Small intestine (tissue), 7 donors: ENCODE data around the gene ZNF23. TPM values are rescaled to one million over a fixed set of nuclear protein-coding genes. Genes with fewer than 3 reads are reported as not detected.

Experiments used
- DNase-seq, 2 donors: peaks; one replicate each; pipeline versions ENCODE4 v3.0.0 to v3.0.0-alpha.2; 2013
- FAIRE-seq: peaks from 2 replicates; lab custom pipeline; 2012; peaks lifted over from hg19 to GRCh38; lab: Jason Lieb, UNC
- H3K27ac ChIP-seq, 3 donors: one replicate each; pipeline ENCODE4 v1.5.1; 2013; ENCODE audit warnings: low read length in 2 of 3, mild to moderate bottlenecking in 2 of 3, control low read depth in 1 of 3, inconsistent platforms in 1 of 3, low read depth in 1 of 3, moderate library complexity in 1 of 3
- H3K27me3 ChIP-seq, 3 donors: one replicate each; pipeline ENCODE4 v1.6.1; 2013; ENCODE audit warnings: low read length in 3 of 3, inconsistent platforms in 1 of 3; ENCODE audit not compliant: control insufficient read depth in 3 of 3, insufficient read depth in 3 of 3
- H3K36me3 ChIP-seq, 3 donors: one replicate each; pipeline ENCODE4 v1.6.1; 2013; ENCODE audit warnings: low read length in 3 of 3, inconsistent platforms in 1 of 3, low read depth in 1 of 3, mild to moderate bottlenecking in 1 of 3, moderate library complexity in 1 of 3; ENCODE audit not compliant: control insufficient read depth in 3 of 3, insufficient read depth in 2 of 3
- H3K4me1 ChIP-seq, 3 donors: one replicate each; pipeline ENCODE4 v1.6.1; 2013; ENCODE audit warnings: low read length in 2 of 3, inconsistent platforms in 1 of 3, low read depth in 1 of 3, mild to moderate bottlenecking in 1 of 3, moderate library complexity in 1 of 3; ENCODE audit not compliant: control insufficient read depth in 3 of 3, insufficient read depth in 2 of 3
- H3K4me3 ChIP-seq, 3 donors: one replicate each; pipeline ENCODE4 v1.5.1; 2013; ENCODE audit warnings: low read length in 3 of 3, control low read depth in 1 of 3, inconsistent platforms in 1 of 3, low read depth in 1 of 3, mild to moderate bottlenecking in 1 of 3, moderate library complexity in 1 of 3
- H3K9me3 ChIP-seq, 2 donors: one replicate each; pipeline ENCODE4 v1.6.1; 2013; ENCODE audit warnings: low read depth in 1 of 2, low read length in 1 of 2; ENCODE audit not compliant: control insufficient read depth in 2 of 2, insufficient read depth in 1 of 2
- WGBS, 3 donors: extraction: QIAGEN DNeasy Blood & Tissue Kit; methylation state at CpG; one replicate each; pipeline ENCODE4 v1.1.7; 2013; 5-methylcytosine and 5-hydroxymethylcytosine counted together
- polyA plus RNA-seq, 4 donors: library from polyadenylated mRNA; stranded (reverse) in 3 of 4; unstranded in 1 of 4; fragments of 200-250 nt in 3 of 4; fragments of 120-200 nt in 1 of 4; gene quantifications; one replicate each; pipeline versions ENCODE4 v1.2.1 to v1.2.3, GENCODE V29; 2013
- donor health status: healthy with polysubstance abuse.
- donor health status: control.
- donor health status: control.
- donor health status: Bipolar disorder and iron deficiency.
- donor health status: healthy.

The ZNF23 gene
- polyA plus RNA-seq, 4 donors = 3.5 to 10.8 (median 4.9) TPM

DNA sequence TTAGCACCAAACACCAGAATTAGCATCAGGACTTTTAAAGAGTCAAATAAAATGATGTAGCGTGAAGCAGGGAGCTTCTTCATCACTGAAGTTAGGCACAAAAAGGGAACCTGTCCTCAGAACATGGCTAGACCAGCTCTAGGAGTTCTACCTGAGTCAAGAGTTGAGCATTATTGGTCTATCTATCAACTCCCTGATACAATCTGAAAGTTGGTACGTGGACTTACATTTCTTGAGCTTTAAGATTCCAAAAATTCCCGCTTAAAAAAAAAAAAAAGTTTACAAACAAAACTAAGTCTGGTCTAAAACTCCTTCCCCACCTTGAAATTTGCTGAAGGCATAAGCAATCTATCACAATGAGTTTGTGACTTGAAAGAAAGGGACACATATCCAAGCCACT, 32.5 kb downstream of the ZNF23 start:
- no peak for DNase-seq
- peaks cover 3 to 31% (median 16%) of the 10 kb centered on the region in 3 donors for H3K27me3 ChIP-seq
- H3K27ac ChIP-seq = no peak overlapping the region
- H3K4me1 ChIP-seq = no peaks in the 10 kb centered on the region
- no peak overlapping the region for H3K4me3 ChIP-seq
- WGBS, 3 donors = 76 to 83% (median 78%) methylated on average over 3 of the region's 3 CpGs
- no peaks in the 10 kb centered on the region for H3K36me3 ChIP-seq
- no peak for FAIRE-seq
- H3K9me3 ChIP-seq = peaks cover 0 to 2% of the 10 kb centered on the region in 2 donors

DNA sequence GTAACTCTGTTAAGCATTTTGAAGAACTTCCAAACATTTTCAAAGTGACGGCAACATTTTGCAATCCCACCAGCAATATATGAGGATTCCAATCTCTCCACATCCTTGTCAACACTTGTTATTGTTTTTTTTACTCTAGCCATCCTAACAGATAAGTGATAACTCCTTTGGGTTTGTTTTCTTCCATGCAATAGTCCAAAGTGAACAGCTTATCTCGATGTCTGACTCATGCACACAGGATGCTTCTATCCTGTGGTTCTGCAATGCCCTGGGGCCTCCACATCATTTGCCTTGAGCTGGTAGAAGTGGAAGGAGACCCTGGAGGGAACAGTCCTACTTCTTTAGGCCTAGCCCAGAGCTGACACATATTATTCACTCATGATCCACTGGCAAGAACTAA, 33.2 kb downstream of the ZNF23 start:
- WGBS, 3 donors = 75 to 93% (median 78%) methylated on average over 2 of the region's 2 CpGs
- Histone ChIP-seq H3K36me3 (no peaks in the 10 kb centered on the region), H3K27ac (no peak overlapping the region), H3K4me1 (no peaks in the 10 kb centered on the region), H3K9me3 (peaks cover 0 to 2% of the 10 kb centered on the region in 2 donors), H3K4me3 (no peak overlapping the region), H3K27me3 (peaks cover 3 to 34% (median 18%) of the 10 kb centered on the region in 3 donors)
- DNase-seq (no peak), FAIRE-seq (no peak)

DNA sequence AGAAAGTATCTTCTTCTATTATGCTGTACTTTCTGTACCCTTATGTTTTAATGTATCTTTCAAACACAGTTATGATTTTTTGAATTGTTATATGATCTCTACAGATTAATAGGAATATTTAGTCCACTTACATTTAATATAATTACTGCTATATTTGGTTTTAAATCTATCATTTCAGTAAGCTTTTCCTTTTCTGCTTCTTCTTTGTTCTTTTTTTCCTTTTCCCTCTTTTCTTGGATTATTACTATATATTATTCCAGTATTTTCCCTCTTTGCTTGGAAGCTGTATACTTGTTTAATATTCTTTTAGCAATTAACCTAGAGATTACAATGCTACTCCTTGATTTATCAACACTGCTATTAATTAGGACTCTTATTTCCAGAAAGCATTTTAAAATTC, 33.7 kb downstream of the ZNF23 start:
- DNase-seq (no peak), FAIRE-seq (no peak)
- H3K36me3 ChIP-seq = no peaks in the 10 kb centered on the region
- H3K9me3 ChIP-seq = peaks cover 0 to 2% of the 10 kb centered on the region in 2 donors
- H3K4me1 ChIP-seq = no peaks in the 10 kb centered on the region
- H3K27me3 ChIP-seq = peaks cover 3 to 35% (median 18%) of the 10 kb centered on the region in 3 donors
- no peak overlapping the region for H3K27ac ChIP-seq
- H3K4me3 ChIP-seq = no peak overlapping the region

DNA sequence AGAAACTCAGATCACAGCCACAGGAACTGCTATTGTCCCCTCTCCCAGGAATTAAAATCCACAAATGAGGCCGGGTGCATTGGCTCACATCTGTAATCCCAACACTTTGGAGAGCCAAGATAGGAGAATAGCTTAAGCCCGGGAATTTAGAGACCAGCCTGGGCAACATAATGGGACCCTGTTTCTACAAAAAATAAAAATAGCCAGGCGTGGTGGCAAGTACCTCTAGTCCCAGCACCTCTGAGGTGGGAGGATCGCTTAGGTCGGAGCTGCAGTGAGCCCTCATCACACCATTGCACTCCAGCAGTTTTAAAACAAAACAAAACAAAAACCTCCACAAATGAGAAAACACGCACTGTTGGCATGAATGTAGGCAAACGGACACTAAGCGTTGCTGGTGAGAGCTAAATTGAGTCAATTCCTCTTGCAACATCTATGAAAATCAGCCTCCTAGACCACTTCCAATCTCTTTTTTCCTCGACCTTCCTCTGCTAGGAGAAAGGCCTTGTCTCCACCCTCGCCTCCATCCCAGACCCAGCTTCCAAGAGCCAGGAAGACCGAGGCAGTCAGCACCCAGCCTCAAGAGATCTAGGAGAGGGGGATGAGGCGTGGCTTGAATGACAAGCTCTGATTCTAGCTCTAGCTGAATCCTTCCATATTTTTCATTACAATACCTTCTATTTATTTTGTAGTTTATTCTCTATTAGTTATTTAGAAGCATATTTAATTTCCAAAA, 35.0 kb downstream of the ZNF23 start:
- H3K27ac ChIP-seq = no peak overlapping the region
- H3K27me3 ChIP-seq = peaks cover 3 to 35% (median 18%) of the 10 kb centered on the region in 3 donors
- no peaks in the 10 kb centered on the region for H3K36me3 ChIP-seq
- H3K4me3 ChIP-seq = no peak overlapping the region
- H3K4me1 ChIP-seq = no peaks in the 10 kb centered on the region
- FAIRE-seq (no peak), DNase-seq (no peak)
- H3K9me3 ChIP-seq = peaks cover 0 to 2% of the 10 kb centered on the region in 2 donors
- WGBS, 3 donors = 61 to 65% (median 64%) methylated on average over 12 of the region's 12 CpGs

DNA sequence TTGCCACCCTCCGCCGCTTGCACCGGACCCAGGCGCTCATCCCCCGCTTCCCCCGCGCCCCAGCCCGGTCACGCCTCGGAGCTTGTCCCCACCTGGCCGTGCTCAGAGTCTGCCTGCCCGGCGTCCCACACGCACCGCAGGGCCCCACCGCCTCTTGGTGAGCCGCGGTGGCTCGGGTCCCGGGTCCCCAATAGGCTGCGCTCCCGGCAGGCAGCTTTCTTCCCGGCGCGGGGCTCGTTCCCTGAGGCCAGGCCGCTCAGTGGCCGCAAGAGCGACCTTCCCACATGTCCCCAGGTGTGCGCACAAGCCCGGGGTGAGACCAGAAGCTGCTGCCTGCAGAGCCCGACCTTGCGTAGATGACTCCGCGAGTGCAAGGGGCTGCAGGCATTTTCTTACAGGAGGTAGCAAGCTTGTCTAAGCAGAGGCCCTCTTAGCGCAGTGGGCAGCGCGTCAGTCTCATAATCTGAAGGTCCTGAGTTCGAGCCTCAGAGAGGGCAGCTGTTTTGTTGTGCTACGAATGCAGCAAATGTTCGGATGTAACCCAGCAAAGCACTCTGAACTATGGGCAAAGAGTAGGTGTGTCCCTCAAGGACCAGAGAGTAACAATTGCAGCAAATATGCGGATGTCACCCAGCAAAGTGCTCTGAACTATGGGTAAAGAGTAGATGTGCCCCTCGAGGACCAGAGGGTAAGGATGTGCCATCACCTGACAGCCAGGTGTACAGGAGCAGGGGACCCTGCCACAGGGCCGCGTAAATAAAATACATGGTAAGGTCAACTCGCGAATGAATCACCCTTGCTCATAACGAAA, 35.8 kb downstream of the ZNF23 start:
- peaks cover 0 to 2% of the 10 kb centered on the region in 2 donors for H3K9me3 ChIP-seq
- H3K36me3 ChIP-seq = no peaks in the 10 kb centered on the region
- 3 to 11% (median 9%) methylated on average over 37 to 48 of the region's 48 CpGs for WGBS, 3 donors
- H3K27ac ChIP-seq = no peak overlapping the region
- H3K4me1 ChIP-seq = no peaks in the 10 kb centered on the region
- peaks cover 3 to 35% (median 18%) of the 10 kb centered on the region in 3 donors for H3K27me3 ChIP-seq
- DNase-seq (peak in 1 of 2 donors; percentile 68), FAIRE-seq (no peak)
- no peak overlapping the region for H3K4me3 ChIP-seq

DNA sequence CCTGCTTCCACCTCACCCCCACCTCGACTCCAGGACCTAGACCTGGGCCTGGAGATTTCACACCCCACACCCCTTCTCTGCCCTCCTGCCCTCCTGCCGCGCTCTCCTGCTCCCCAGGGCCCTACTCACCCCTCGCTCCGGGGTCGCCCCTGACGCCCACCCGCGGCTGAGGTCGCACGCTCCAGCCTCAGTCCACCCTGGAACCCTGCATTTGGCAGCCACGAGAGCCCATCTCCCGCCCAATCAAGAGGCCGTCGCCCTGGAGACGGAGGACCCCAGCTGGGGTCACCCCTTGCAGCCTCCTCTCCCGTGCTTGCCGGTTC, 36.3 kb downstream of the ZNF23 start:
- Histone ChIP-seq H3K27me3 (peaks cover 3 to 35% (median 18%) of the 10 kb centered on the region in 3 donors), H3K36me3 (no peaks in the 10 kb centered on the region), H3K27ac (no peak overlapping the region), H3K4me1 (no peaks in the 10 kb centered on the region), H3K9me3 (peaks cover 0 to 2% of the 10 kb centered on the region in 2 donors), H3K4me3 (no peak overlapping the region)
- 5 to 18% (median 12%) methylated on average over 18 of the region's 18 CpGs for WGBS, 3 donors
- no peak for DNase-seq
- no peak for FAIRE-seq

DNA sequence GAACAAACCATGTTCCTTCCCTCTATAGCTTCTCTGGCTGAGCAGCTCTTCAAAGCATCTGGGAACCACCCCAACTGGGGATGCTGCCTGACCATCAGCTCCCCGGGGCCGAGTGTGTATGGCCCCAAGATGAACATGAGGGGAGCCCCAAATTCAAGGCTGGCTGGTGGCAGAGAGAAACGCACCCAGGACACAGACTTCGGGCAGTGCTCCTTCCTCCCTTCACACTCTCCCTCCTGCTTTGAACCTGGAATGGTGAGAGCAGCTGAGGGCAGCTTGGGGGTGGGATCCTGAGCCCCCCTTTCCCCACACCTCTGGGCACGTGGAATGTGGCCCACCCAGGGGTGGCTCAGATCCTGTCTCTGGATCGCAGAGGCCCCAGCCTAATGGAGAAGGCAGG, 37.4 kb downstream of the ZNF23 start:
- WGBS, 3 donors = 62 to 73% (median 70%) methylated on average over 6 of the region's 6 CpGs
- no peaks in the 10 kb centered on the region for H3K4me1 ChIP-seq
- H3K9me3 ChIP-seq = peaks cover 0 to 2% of the 10 kb centered on the region in 2 donors
- FAIRE-seq (no peak), DNase-seq (no peak)
- peaks cover 3 to 35% (median 18%) of the 10 kb centered on the region in 3 donors for H3K27me3 ChIP-seq
- no peak overlapping the region for H3K4me3 ChIP-seq
- no peaks in the 10 kb centered on the region for H3K36me3 ChIP-seq
- H3K27ac ChIP-seq = no peak overlapping the region

DNA sequence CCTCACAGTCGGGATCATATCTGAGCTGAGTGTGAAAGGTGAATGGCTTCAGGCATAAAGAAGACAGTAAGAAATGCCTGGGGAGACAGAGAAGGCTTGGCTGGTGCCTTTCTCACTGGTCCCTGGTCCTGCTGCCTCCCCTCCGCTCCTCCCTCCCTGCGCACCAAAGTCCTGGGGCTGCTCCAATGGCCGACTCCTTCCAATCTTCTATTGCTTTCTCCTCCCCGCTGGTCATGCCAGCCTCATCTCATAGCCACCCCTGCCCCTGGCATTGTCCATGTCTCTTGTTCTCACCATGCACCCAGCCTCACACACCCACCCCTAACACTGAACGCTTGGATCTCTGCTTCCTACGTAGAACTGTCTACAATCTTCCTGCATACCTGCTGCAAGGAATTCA, 38.2 kb downstream of the ZNF23 start:
- DNase-seq = no peak
- WGBS, 3 donors = 81 to 90% (median 81%) methylated on average over 7 of the region's 7 CpGs
- Histone ChIP-seq H3K9me3 (no peaks in the 10 kb centered on the region), H3K27ac (no peak overlapping the region), H3K27me3 (peaks cover 3 to 30% (median 18%) of the 10 kb centered on the region in 3 donors), H3K4me3 (no peak overlapping the region), H3K4me1 (no peaks in the 10 kb centered on the region), H3K36me3 (no peaks in the 10 kb centered on the region)
- FAIRE-seq = no peak
